Small intestine (tissue), 16 donors: ENCODE data around the gene ELAVL4. TPM values are rescaled to one million over a fixed set of nuclear protein-coding genes. Genes with fewer than 3 reads are reported as not detected.

Experiments
- DNase-seq, 2 donors: peaks; one replicate each; pipeline versions ENCODE4 v3.0.0 to v3.0.0-alpha.2; 2013
- FAIRE-seq: peaks from 2 replicates; lab custom pipeline; 2012; peaks lifted over from hg19 to GRCh38; lab: Jason Lieb, UNC
- H3K27ac ChIP-seq, 3 donors: one replicate each; pipeline ENCODE4 v1.5.1; 2013; ENCODE audit warnings: low read length in 2 of 3, mild to moderate bottlenecking in 2 of 3, control low read depth in 1 of 3, inconsistent platforms in 1 of 3, low read depth in 1 of 3, moderate library complexity in 1 of 3
- H3K27me3 ChIP-seq, 3 donors: one replicate each; pipeline ENCODE4 v1.6.1; 2013; ENCODE audit warnings: low read length in 3 of 3, inconsistent platforms in 1 of 3; ENCODE audit not compliant: control insufficient read depth in 3 of 3, insufficient read depth in 3 of 3
- H3K36me3 ChIP-seq, 3 donors: one replicate each; pipeline ENCODE4 v1.6.1; 2013; ENCODE audit warnings: low read length in 3 of 3, inconsistent platforms in 1 of 3, low read depth in 1 of 3, mild to moderate bottlenecking in 1 of 3, moderate library complexity in 1 of 3; ENCODE audit not compliant: control insufficient read depth in 3 of 3, insufficient read depth in 2 of 3
- H3K4me1 ChIP-seq, 3 donors: one replicate each; pipeline ENCODE4 v1.6.1; 2013; ENCODE audit warnings: low read length in 2 of 3, inconsistent platforms in 1 of 3, low read depth in 1 of 3, mild to moderate bottlenecking in 1 of 3, moderate library complexity in 1 of 3; ENCODE audit not compliant: control insufficient read depth in 3 of 3, insufficient read depth in 2 of 3
- H3K4me3 ChIP-seq, 3 donors: one replicate each; pipeline ENCODE4 v1.5.1; 2013; ENCODE audit warnings: low read length in 3 of 3, control low read depth in 1 of 3, inconsistent platforms in 1 of 3, low read depth in 1 of 3, mild to moderate bottlenecking in 1 of 3, moderate library complexity in 1 of 3
- H3K9me3 ChIP-seq, 2 donors: one replicate each; pipeline ENCODE4 v1.6.1; 2013; ENCODE audit warnings: low read depth in 1 of 2, low read length in 1 of 2; ENCODE audit not compliant: control insufficient read depth in 2 of 2, insufficient read depth in 1 of 2
- WGBS, 3 donors: extraction: QIAGEN DNeasy Blood & Tissue Kit; methylation state at CpG; one replicate each; pipeline ENCODE4 v1.1.7; 2013; 5-methylcytosine and 5-hydroxymethylcytosine counted together
- long read RNA-seq, 10 donors: transcript quantifications; one replicate each; lab custom pipeline, GENCODE V29; 2026
- polyA plus RNA-seq, 4 donors: library from polyadenylated mRNA; stranded (reverse) in 3 of 4; unstranded in 1 of 4; fragments of 200-250 nt in 3 of 4; fragments of 120-200 nt in 1 of 4; gene quantifications; one replicate each; pipeline versions ENCODE4 v1.2.1 to v1.2.3, GENCODE V29; 2013
- donor health status: healthy with polysubstance abuse.
- donor health status: control.
- donor health status: control.
- donor health status: Bipolar disorder and iron deficiency.
- donor health status: healthy.

ELAVL4 gene
- 1 to 10 TPM in 2 of 4 donors, not detected in 2; 2.2 to 7.5 TPM for polyA plus RNA-seq
- long read RNA-seq, donor 1, result 0 reads
- long read RNA-seq, donor 2, partial matches to known transcripts, result 0 of 2 reads
- long read RNA-seq, donor 2, other reads (novel, unspliced or antisense), result 0 of 2 reads
- long read RNA-seq, donor 3, result 0 reads
- long read RNA-seq, donor 4, result 0 reads
- long read RNA-seq, donor 5, result 0 reads
- long read RNA-seq, donor 6, partial matches to known transcripts, result 0 of 6 reads
- long read RNA-seq, donor 6, other reads (novel, unspliced or antisense), result 0 of 6 reads
- long read RNA-seq, donor 7, result 0 reads
- long read RNA-seq, donor 8, result 0 reads
- long read RNA-seq, donor 9, partial matches to known transcripts, result 0 of 2 reads
- long read RNA-seq, donor 9, other reads (novel, unspliced or antisense), result 0 of 2 reads
- long read RNA-seq, donor 10, transcript ELAVL4-202 (7 exons, 2,467 nt), result major isoform, 5 of 72 reads
- long read RNA-seq, donor 10, partial matches to known transcripts, result 62 of 72 reads
- long read RNA-seq, donor 10, other reads (novel, unspliced or antisense), result 0 of 72 reads

- Histone ChIP-seq H3K36me3 (no peaks in the 10 kb centered on the region), H3K27me3 (peaks cover 0 to 16% (median 13%) of the 10 kb centered on the region in 3 donors), H3K9me3 (no peaks in the 10 kb centered on the region), H3K4me3 (peak within 1 kb of the TSS in 1 of 3 donors; percentile 36), H3K27ac (peak within 1 kb of the TSS in 1 of 3 donors; percentile 39), H3K4me1 (no peaks in the 10 kb centered on the region)
- DNase-seq, result no peak
- FAIRE-seq, result no peak
- WGBS, 3 donors, result 42 to 54% (median 45%) methylated on average over 11 of the region's 11 CpGs
These were observed at the start of gene ELAVL4 for GRCh38 chr1:50108497-50109059. Gene ELAVL4, plus strand, starts transcription at chr1:50108920. Its CDS starts 270 bp downstream, at chr1:50109190.

GRCh38 chr1:50060279-50060678, 48.4 kb upstream of the ELAVL4 start:
- Histone ChIP-seq H3K9me3 (no peaks in the 10 kb centered on the region), H3K4me3 (no peak overlapping the region), H3K36me3 (no peaks in the 10 kb centered on the region), H3K27me3 (no peaks in the 10 kb centered on the region), H3K27ac (no peak overlapping the region), H3K4me1 (no peaks in the 10 kb centered on the region)
- peak in 1 of 2 donors; percentile 1 for DNase-seq
- 28 to 72% (median 46%) methylated on average over 3 of the region's 3 CpGs for WGBS, 3 donors
- no peak for FAIRE-seq

- H3K4me1 ChIP-seq, result no peaks in the 10 kb centered on the region
- FAIRE-seq, result no peak
These were observed 41.9 kb upstream of the ELAVL4 start for GRCh38 chr1:50066806-50067205.

GRCh38 chr1:50074931-50075330, 33.8 kb upstream of the ELAVL4 start:
- WGBS, 3 donors, result 72 to 83% (median 81%) methylated on average over 2 of the region's 2 CpGs

More at GRCh38 chr1:50066806-50067205, 41.9 kb upstream of the ELAVL4 start:
- H3K27me3 ChIP-seq, result peaks cover 0 to 2% (median 0%) of the 10 kb centered on the region in 3 donors
- H3K4me3 ChIP-seq, result no peak overlapping the region
- WGBS, 3 donors, result 66 to 83% (median 82%) methylated on average over 1 of the region's 1 CpG
- H3K27ac ChIP-seq, result no peak overlapping the region
- DNase-seq, result no peak
- no peaks in the 10 kb centered on the region for H3K9me3 ChIP-seq
- H3K36me3 ChIP-seq, result no peaks in the 10 kb centered on the region

GRCh38 chr1:50077273-50077672, 31.4 kb upstream of the ELAVL4 start:
- Histone ChIP-seq H3K27me3 (no peaks in the 10 kb centered on the region), H3K9me3 (no peaks in the 10 kb centered on the region), H3K36me3 (no peaks in the 10 kb centered on the region), H3K4me1 (no peaks in the 10 kb centered on the region), H3K4me3 (no peak overlapping the region), H3K27ac (no peak overlapping the region)
- DNase-seq, result no peak
- FAIRE-seq, result no peak
- WGBS, 3 donors, result 63 to 75% (median 70%) methylated on average over 1 of the region's 1 CpG

More at GRCh38 chr1:50074931-50075330, 33.8 kb upstream of the ELAVL4 start:
- no peaks in the 10 kb centered on the region for H3K36me3 ChIP-seq
- no peaks in the 10 kb centered on the region for H3K9me3 ChIP-seq
- no peak overlapping the region for H3K27ac ChIP-seq
- DNase-seq, result no peak
- no peaks in the 10 kb centered on the region for H3K4me1 ChIP-seq
- H3K27me3 ChIP-seq, result no peaks in the 10 kb centered on the region
- FAIRE-seq, result no peak
- no peak overlapping the region for H3K4me3 ChIP-seq

- no peaks in the 10 kb centered on the region for H3K27me3 ChIP-seq
- no peaks in the 10 kb centered on the region for H3K4me1 ChIP-seq
- no peak overlapping the region for H3K4me3 ChIP-seq
- FAIRE-seq, result no peak
- no peaks in the 10 kb centered on the region for H3K36me3 ChIP-seq
- H3K9me3 ChIP-seq, result no peaks in the 10 kb centered on the region
- no peak overlapping the region for H3K27ac ChIP-seq
- DNase-seq, result peak; percentile 7
- WGBS, 3 donors, result 63 to 69% (median 67%) methylated on average over 3 of the region's 3 CpGs
These were observed 27.7 kb upstream of the ELAVL4 start for GRCh38 chr1:50080904-50081586.

GRCh38 chr1:50084389-50084788, 24.3 kb upstream of the ELAVL4 start:
- Histone ChIP-seq H3K27ac (no peak overlapping the region), H3K4me1 (no peaks in the 10 kb centered on the region), H3K9me3 (no peaks in the 10 kb centered on the region), H3K4me3 (no peak overlapping the region), H3K36me3 (no peaks in the 10 kb centered on the region), H3K27me3 (no peaks in the 10 kb centered on the region)
- DNase-seq (no peak), FAIRE-seq (no peak)
- WGBS, 3 donors, result 18 to 61% (median 38%) methylated on average over 1 of the region's 1 CpG

- H3K27ac ChIP-seq, result no peak overlapping the region
- FAIRE-seq, result no peak
- H3K9me3 ChIP-seq, result no peaks in the 10 kb centered on the region
- H3K27me3 ChIP-seq, result no peaks in the 10 kb centered on the region
- DNase-seq, result no peak
- H3K4me3 ChIP-seq, result no peak overlapping the region
- WGBS, 3 donors, result 84 to 89% (median 87%) methylated on average over 9 of the region's 9 CpGs
- no peaks in the 10 kb centered on the region for H3K4me1 ChIP-seq
- H3K36me3 ChIP-seq, result no peaks in the 10 kb centered on the region
These were observed 17.7 kb upstream of the ELAVL4 start for GRCh38 chr1:50091068-50091467.
